Fibroblast of villous mesenchyme (primary cell): Measurements from ENCODE around the gene GLOD5. TPM values are rescaled to one million over a fixed set of nuclear protein-coding genes. Genes with fewer than 3 reads are reported as not detected.

ENCODE experiments used
- DNase-seq: peaks from one replicate; pipeline ENCODE4 v3.0.0-alpha.2; 2010; ENCODE audit warnings: low read depth
- H3K4me3 ChIP-seq: 2 replicates; pipeline ENCODE4 v1.5.1; 2011; ENCODE audit warnings: low read depth, mild to moderate bottlenecking, low read length
- CTCF ChIP-seq: IDR thresholded peaks from 2 replicates; pipeline ENCODE4 v1.5.1; 2012; ENCODE audit warnings: low read depth, mild to moderate bottlenecking, low read length; ENCODE audit not compliant: insufficient read depth
- total RNA-seq: library from RNA; depleted of rRNA; stranded (reverse); fragments of >200 nt; gene quantifications from 2 replicates; pipeline ENCODE4 v1.2.3, GENCODE V29; 2012

GLOD5 gene
- total RNA-seq, 1 donor = not detected

- no peak for DNase-seq
- no peak overlapping the region for H3K4me3 ChIP-seq
- no peak for TF ChIP-seq CTCF
Measured at GRCh38 chrX:48751343-48751742, 10.2 kb upstream of the GLOD5 start.

GRCh38 chrX:48752498-48752897 is 9.0 kb upstream of the GLOD5 start:
- DNase-seq = no peak
- H3K4me3 ChIP-seq = no peak overlapping the region
- no peak for TF ChIP-seq CTCF

GRCh38 chrX:48753708-48754228 is 7.8 kb upstream of the GLOD5 start:
- TF ChIP-seq CTCF = no peak
- no peak overlapping the region for H3K4me3 ChIP-seq
- DNase-seq = no peak

GRCh38 chrX:48754238-48754637 is 7.3 kb upstream of the GLOD5 start:
- no peak overlapping the region for H3K4me3 ChIP-seq
- no peak for TF ChIP-seq CTCF
- no peak for DNase-seq

- no peak for TF ChIP-seq CTCF
- DNase-seq = no peak
- H3K4me3 ChIP-seq = no peak overlapping the region
Measured at GRCh38 chrX:48769230-48769629, 7.7 kb downstream of the GLOD5 start.

- H3K4me3 ChIP-seq = no peak overlapping the region
- no peak for DNase-seq
- no peak for TF ChIP-seq CTCF
Measured at GRCh38 chrX:48770296-48770695, 8.7 kb downstream of the GLOD5 start.

GRCh38 chrX:48772602-48773001 is 11.1 kb downstream of the GLOD5 start:
- no peak for TF ChIP-seq CTCF
- H3K4me3 ChIP-seq = no peak overlapping the region
- no peak for DNase-seq
